Effector memory CD4-positive, alpha-beta T cell (primary cell): ENCODE results near the gene GIT1.

Experiments used
- DNase-seq, 3 donors: peaks; one replicate each; pipeline ENCODE4 v3.0.0-alpha.2; 2020
- H3K27ac ChIP-seq: 2 replicates; pipeline ENCODE4 v1.7.0; 2013; ENCODE audit warnings: mild to moderate bottlenecking, low read length, moderate library complexity; ENCODE audit not compliant: insufficient read depth, poor library complexity, severe bottlenecking
- H3K27me3 ChIP-seq: replicated peaks from 2 replicates; pipeline ENCODE4 v1.7.0; 2013; ENCODE audit warnings: mild to moderate bottlenecking, low read length; ENCODE audit not compliant: insufficient read depth, control insufficient read depth, poor library complexity, severe bottlenecking
- H3K36me3 ChIP-seq: 2 replicates; pipeline ENCODE4 v1.7.0; 2013; ENCODE audit warnings: mild to moderate bottlenecking, low read length, moderate library complexity; ENCODE audit not compliant: control insufficient read depth, insufficient read depth
- H3K4me1 ChIP-seq: 2 replicates; pipeline ENCODE4 v1.7.0; 2013; ENCODE audit warnings: low read length, mild to moderate bottlenecking; ENCODE audit not compliant: control insufficient read depth, insufficient read depth, poor library complexity, severe bottlenecking
- H3K4me3 ChIP-seq: 2 replicates; pipeline ENCODE4 v1.7.0; 2013; ENCODE audit warnings: low read length, low read depth, mild to moderate bottlenecking; ENCODE audit not compliant: insufficient read depth, poor library complexity, severe bottlenecking
- H3K9me3 ChIP-seq: 2 replicates; pipeline ENCODE4 v1.7.0; 2013; ENCODE audit warnings: mild to moderate bottlenecking, low read length, moderate library complexity; ENCODE audit not compliant: control insufficient read depth
- total RNA-seq, 3 donors: gene quantifications; one replicate each; lab custom pipeline; 2026; lab: John Stamatoyannopoulos, UW

Gene GIT1, protein sequence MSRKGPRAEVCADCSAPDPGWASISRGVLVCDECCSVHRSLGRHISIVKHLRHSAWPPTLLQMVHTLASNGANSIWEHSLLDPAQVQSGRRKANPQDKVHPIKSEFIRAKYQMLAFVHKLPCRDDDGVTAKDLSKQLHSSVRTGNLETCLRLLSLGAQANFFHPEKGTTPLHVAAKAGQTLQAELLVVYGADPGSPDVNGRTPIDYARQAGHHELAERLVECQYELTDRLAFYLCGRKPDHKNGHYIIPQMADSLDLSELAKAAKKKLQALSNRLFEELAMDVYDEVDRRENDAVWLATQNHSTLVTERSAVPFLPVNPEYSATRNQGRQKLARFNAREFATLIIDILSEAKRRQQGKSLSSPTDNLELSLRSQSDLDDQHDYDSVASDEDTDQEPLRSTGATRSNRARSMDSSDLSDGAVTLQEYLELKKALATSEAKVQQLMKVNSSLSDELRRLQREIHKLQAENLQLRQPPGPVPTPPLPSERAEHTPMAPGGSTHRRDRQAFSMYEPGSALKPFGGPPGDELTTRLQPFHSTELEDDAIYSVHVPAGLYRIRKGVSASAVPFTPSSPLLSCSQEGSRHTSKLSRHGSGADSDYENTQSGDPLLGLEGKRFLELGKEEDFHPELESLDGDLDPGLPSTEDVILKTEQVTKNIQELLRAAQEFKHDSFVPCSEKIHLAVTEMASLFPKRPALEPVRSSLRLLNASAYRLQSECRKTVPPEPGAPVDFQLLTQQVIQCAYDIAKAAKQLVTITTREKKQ
- total RNA-seq: 59.8 to 78.8 (median 67.8) reads per million in 3 donors

GRCh38 chr17:29589524-29590410 lies at the start of gene GIT1:
Gene GIT1 (minus strand): TSS chr17:29589648. CDS start chr17:29589378, 270 bp downstream.
- Histone ChIP-seq H3K4me3 (peak within 1 kb of the TSS; percentile 79), H3K36me3 (no peaks in the 10 kb centered on the region), H3K27ac (peak within 1 kb of the TSS; percentile 67), H3K27me3 (no peaks in the 10 kb centered on the region), H3K4me1 (peaks cover 61% of the 10 kb centered on the region), H3K9me3 (no peaks in the 10 kb centered on the region)
- DNase-seq: peak; percentile 70 to 77 (median 73)

DNA sequence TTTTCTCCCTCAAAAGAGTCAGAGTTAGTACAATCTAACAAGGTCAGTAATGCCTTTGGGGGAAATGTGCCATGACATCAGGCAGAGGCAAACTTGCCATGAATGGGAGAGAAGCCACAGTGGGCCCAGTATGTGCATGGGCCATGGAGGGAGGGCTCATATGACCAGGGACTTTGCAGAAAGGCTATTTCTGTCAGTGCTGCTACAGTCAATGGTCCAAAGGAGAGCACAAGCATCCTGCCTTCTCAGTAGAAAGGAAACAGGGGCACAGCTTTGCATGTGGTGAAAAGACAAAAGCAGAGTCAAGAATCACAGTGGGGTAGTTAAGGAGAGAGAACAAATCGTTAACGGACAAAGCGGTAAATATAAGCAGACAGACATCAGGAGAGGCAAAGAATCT lies 44.4 kb upstream of the GIT1 start:
- H3K9me3 ChIP-seq: no peaks in the 10 kb centered on the region
- peaks cover 65% of the 10 kb centered on the region for H3K36me3 ChIP-seq
- no peak for DNase-seq
- H3K27me3 ChIP-seq: no peaks in the 10 kb centered on the region
- no peaks in the 10 kb centered on the region for H3K4me1 ChIP-seq
- H3K4me3 ChIP-seq: no peak overlapping the region
- H3K27ac ChIP-seq: no peak overlapping the region

DNA sequence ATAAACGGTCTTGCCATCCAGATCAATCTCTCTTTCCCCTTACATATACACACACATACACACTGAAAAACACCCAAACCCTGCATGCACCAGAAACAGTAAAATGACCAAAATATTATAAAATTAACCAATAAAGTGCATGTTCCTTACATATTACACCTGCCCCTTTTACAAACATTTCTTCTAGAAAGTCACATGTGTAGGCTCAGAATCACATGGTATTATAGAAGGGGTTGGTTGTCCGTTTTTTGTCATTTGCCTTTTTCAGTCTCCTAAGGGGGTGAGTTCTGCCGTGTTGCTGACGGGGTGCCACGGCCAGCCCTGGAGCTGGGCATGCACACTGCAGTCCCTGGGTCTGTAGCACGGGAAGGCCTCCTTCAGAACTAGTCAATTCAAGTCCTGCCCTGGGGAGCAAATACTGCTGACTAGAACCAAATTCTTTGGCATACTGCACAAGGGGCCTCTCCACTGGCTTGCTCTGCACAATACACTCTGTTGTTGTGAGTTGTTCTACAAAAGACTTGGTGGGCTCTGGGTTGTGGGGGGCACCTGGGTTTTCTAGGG lies 41.3 kb upstream of the GIT1 start:
- no peak for DNase-seq
- Histone ChIP-seq H3K36me3 (peaks cover 42% of the 10 kb centered on the region), H3K27me3 (no peaks in the 10 kb centered on the region), H3K4me1 (no peaks in the 10 kb centered on the region), H3K27ac (no peak overlapping the region), H3K9me3 (no peaks in the 10 kb centered on the region), H3K4me3 (no peak overlapping the region)

DNA sequence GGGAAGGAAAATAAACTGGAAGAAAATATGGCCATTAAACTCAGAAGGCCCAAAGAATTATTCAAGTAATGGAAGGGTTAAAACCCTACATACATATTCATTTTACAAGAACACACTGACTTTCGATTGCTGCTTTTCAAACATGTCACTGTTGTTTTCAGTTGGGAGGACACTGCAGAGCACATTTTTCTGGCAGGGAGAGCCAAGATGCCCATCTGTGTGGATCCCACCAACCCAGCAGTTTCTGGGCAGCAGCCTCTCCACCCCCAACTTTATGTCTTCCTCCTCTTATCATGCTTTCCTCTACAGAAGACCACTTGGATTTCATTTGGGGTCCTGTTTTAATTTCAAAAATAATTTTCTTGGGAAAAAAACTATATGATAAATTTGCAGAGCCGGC lies 40.4 kb upstream of the GIT1 start:
- no peak overlapping the region for H3K4me3 ChIP-seq
- H3K27me3 ChIP-seq: no peaks in the 10 kb centered on the region
- H3K9me3 ChIP-seq: no peaks in the 10 kb centered on the region
- peaks cover 41% of the 10 kb centered on the region for H3K36me3 ChIP-seq
- no peaks in the 10 kb centered on the region for H3K4me1 ChIP-seq
- no peak for DNase-seq
- H3K27ac ChIP-seq: no peak overlapping the region

DNA sequence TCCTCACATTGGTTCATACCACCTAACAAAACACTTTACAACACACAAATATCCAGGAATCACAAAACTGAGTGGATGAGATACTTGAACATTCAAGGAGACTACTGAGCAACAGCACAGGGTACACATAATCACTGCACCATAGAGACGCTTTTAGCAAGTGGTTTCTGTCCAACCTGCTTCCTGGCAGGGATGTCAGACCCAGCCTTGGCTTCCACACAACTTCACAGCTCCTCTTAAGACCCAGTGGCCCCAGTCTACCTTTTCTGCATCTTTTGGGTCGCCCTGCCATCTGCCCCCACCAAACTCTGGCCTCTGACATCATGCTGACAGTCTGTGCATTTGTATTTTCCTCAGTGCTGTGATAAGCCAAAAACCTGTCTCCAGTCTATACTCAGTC lies 39.2 kb upstream of the GIT1 start:
- H3K9me3 ChIP-seq: no peaks in the 10 kb centered on the region
- H3K27ac ChIP-seq: no peak overlapping the region
- H3K27me3 ChIP-seq: no peaks in the 10 kb centered on the region
- no peaks in the 10 kb centered on the region for H3K4me1 ChIP-seq
- no peak for DNase-seq
- H3K36me3 ChIP-seq: peaks cover 33% of the 10 kb centered on the region
- H3K4me3 ChIP-seq: no peak overlapping the region

- Histone ChIP-seq H3K36me3 (peaks cover 33% of the 10 kb centered on the region), H3K9me3 (no peaks in the 10 kb centered on the region), H3K27me3 (no peaks in the 10 kb centered on the region), H3K4me3 (no peak overlapping the region), H3K27ac (no peak overlapping the region), H3K4me1 (peaks cover 1% of the 10 kb centered on the region)
- no peak for DNase-seq
Measured at GRCh38 chr17:29627951-29628350, 38.5 kb upstream of the GIT1 start.

GRCh38 chr17:29625037-29625750 lies 35.7 kb upstream of the GIT1 start:
- peaks cover 5% of the 10 kb centered on the region for H3K36me3 ChIP-seq
- H3K4me3 ChIP-seq: no peak overlapping the region
- H3K9me3 ChIP-seq: no peaks in the 10 kb centered on the region
- H3K27me3 ChIP-seq: no peaks in the 10 kb centered on the region
- no peak for DNase-seq
- peaks cover 13% of the 10 kb centered on the region for H3K4me1 ChIP-seq
- no peak overlapping the region for H3K27ac ChIP-seq

DNA sequence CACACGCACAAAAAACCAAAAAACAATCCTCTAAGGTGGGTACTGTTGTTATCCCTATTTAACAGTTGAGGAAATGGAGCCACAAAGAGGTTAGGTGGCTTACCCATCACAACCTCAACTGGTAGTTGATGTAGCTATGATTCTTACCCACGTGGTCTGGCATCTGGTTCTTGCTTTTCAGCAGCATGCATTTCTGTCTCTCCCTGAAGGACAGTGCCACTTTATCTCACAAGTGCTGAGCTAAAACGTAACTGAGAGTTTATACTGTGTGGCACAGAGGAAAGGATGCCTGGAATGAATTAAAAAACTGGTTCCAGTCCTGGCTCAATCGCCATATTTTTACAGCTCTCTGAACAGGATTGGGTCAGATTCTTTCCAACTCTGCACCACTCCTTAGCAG lies 35.1 kb upstream of the GIT1 start:
- Histone ChIP-seq H3K27ac (no peak overlapping the region), H3K9me3 (no peaks in the 10 kb centered on the region), H3K4me1 (peaks cover 13% of the 10 kb centered on the region), H3K27me3 (no peaks in the 10 kb centered on the region), H3K36me3 (peaks cover 4% of the 10 kb centered on the region), H3K4me3 (no peak overlapping the region)
- DNase-seq: no peak

DNA sequence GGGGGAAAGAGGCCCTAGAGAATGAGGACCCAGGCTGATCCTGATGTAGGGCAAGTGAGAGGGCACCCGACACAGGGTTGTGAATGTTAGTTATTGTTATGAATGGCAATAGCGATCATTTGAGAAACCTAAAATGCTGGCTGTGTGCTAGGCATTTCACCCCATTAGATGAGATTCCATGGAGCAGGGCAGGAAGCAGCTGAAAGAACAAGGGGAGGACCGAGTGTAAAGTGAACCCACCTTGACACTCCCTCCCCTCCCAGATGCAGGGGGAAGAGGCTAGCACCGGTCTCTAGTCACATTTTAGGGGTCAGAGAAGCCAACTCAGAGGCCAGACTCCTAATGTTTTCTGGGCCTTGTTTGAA lies 33.8 kb upstream of the GIT1 start:
- H3K4me1 ChIP-seq: peaks cover 15% of the 10 kb centered on the region
- H3K27me3 ChIP-seq: no peaks in the 10 kb centered on the region
- H3K27ac ChIP-seq: no peak overlapping the region
- DNase-seq: no peak
- H3K4me3 ChIP-seq: peak overlapping the region; percentile 79
- H3K36me3 ChIP-seq: no peaks in the 10 kb centered on the region
- no peaks in the 10 kb centered on the region for H3K9me3 ChIP-seq
